Amniotic stem cell (primary cell): ENCODE measurements around the gene FSTL3.

Source experiments
- DNase-seq: peaks from one replicate; lab custom pipeline; 2025; lab: John Stamatoyannopoulos, UW

The FSTL3 gene

GRCh38 chr19:645912-646778, 30.0 kb upstream of the FSTL3 start:
- DNase-seq: no peak

- DNase-seq: no peak
Measured at GRCh38 chr19:646779-647565, 29.2 kb upstream of the FSTL3 start.

GRCh38 chr19:647566-648284, 28.5 kb upstream of the FSTL3 start:
- no peak for DNase-seq

GRCh38 chr19:648305-648704, 27.9 kb upstream of the FSTL3 start:
- DNase-seq: no peak

GRCh38 chr19:648904-649801, 27.0 kb upstream of the FSTL3 start:
- no peak for DNase-seq

- DNase-seq: no peak
Measured at GRCh38 chr19:650121-650520, 26.1 kb upstream of the FSTL3 start.

GRCh38 chr19:651114-651818, 24.9 kb upstream of the FSTL3 start:
- DNase-seq: no peak

- DNase-seq: no peak
Measured at GRCh38 chr19:651991-652390, 24.2 kb upstream of the FSTL3 start.

- DNase-seq: no peak
Measured at GRCh38 chr19:652467-653389, 23.5 kb upstream of the FSTL3 start.

- no peak for DNase-seq
Measured at GRCh38 chr19:653425-653824, 22.8 kb upstream of the FSTL3 start.

GRCh38 chr19:655691-656090, 20.5 kb upstream of the FSTL3 start:
- DNase-seq: no peak

GRCh38 chr19:656751-657559, 19.2 kb upstream of the FSTL3 start:
- no peak for DNase-seq

GRCh38 chr19:657611-658010, 18.6 kb upstream of the FSTL3 start:
- DNase-seq: no peak

- DNase-seq: no peak
Measured at GRCh38 chr19:658059-658839, 17.9 kb upstream of the FSTL3 start.

GRCh38 chr19:658916-659839, 17.0 kb upstream of the FSTL3 start:
- no peak for DNase-seq

- no peak for DNase-seq
Measured at GRCh38 chr19:660793-661426, 15.3 kb upstream of the FSTL3 start.
